ENCODE measurements around the gene ARHGAP18. TPM values are rescaled to one million over a fixed set of nuclear protein-coding genes. Genes with fewer than 3 reads are reported as not detected.

ARHGAP18 gene
- total and polyA plus RNA-seq, 10 of the 15 experiments (the other 5 are each of a cell fraction or from before 2014, with no cell fraction given), result 18.2 to 52.2 (median 31.7) TPM

DNA sequence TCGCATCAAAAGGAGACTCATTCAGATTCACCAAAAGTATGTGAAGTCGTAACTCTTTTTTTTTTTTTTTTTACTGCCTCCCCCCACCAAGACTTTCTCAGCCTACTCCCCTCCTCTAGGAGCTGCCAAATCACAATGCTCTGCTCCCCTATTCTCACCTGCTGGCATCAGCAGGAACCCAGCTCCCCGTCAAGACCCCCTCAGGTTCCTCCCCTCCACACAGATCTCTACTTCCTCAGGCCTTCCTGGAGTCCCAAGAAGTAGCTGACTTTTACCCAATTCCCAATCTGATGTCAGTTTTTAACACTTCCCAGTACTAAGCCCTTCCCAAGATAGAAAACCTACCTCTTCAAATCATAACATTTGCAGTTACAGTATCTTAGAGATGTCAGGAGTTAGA, 39.3 kb downstream of the ARHGAP18 start (continued):
- TF ChIP-seq PML (IDR thresholded peaks at IDR 0.05; ENCODE audit: low read length) (no peak), KDM1A (IDR thresholded peaks at IDR 0.05; ENCODE audit: borderline replicate concordance) (no peak), BCL11A (IDR thresholded peaks at IDR 0.05; ENCODE audit: low read depth, low read length) (no peak)

GRCh38 chr6:129667621-129668020, 42.4 kb downstream of the ARHGAP18 start:
- DNase-seq (ENCODE audit: low read depth, low spot score) (no peak), FAIRE-seq (no peak), ATAC-seq (no peak)
- no peak overlapping the region for H3K4me2 ChIP-seq (ENCODE audit: control insufficient read depth, insufficient read depth)
- H3K27me3 ChIP-seq (replicated peaks in 1 of 2; ENCODE audit: control insufficient read depth in 2 of 2, insufficient read depth in 2 of 2, low read length in 1 of 2), result no peaks in the 10 kb centered on the region
- H4K20me1 ChIP-seq (ENCODE audit: control insufficient read depth, insufficient read depth), result no peaks in the 10 kb centered on the region
- no peak overlapping the region for H3K9ac ChIP-seq (ENCODE audit: control insufficient read depth, insufficient read depth, low read length)
- peaks cover 35% of the 10 kb centered on the region for H3K4me1 ChIP-seq (ENCODE audit: control insufficient read depth, insufficient read depth, low read length)
- BruUV-seq (replicated peaks), result no TSS peak
- in situ Hi-C loops (cut with MboI) (no loop called here), intact Hi-C loops (cut with micrococcal nuclease; ENCODE audit: unreplicated experiment) (no loop called here)
- ChIA-PET SMC1A (ENCODE audit: uncharacterized antibody, unreplicated experiment) (interaction anchor here (0.9 to 22.4 kb wide), 4 partner anchors 18 to 70 kb away, joined by 3 to 434 read pairs (median 4); partner anchors contain the start of gene ARHGAP18), CTCF (interaction anchor here (1.0 kb wide), 1 partner anchor 21 kb away, joined by 3 read pairs; no protein-coding TSS in a partner anchor), POLR2A (no interaction called here), RAD21 (ENCODE audit: unreplicated experiment) (no interaction called here)
- H3K9me3 ChIP-seq (replicated peaks; ENCODE audit: control insufficient read depth, insufficient read depth, low read length), result no peaks in the 10 kb centered on the region
- peaks cover 84% of the 10 kb centered on the region for H3K79me2 ChIP-seq (ENCODE audit: control insufficient read depth, insufficient read depth, low read length)
- no peak overlapping the region for H2AFZ ChIP-seq (ENCODE audit: control insufficient read depth, low read depth, low read length)
- no peak overlapping the region for H3K27ac ChIP-seq (ENCODE audit: control insufficient read depth, insufficient read depth)
- no peaks in the 10 kb centered on the region for H3K36me3 ChIP-seq (ENCODE audit: control insufficient read depth in 2 of 2, insufficient read depth in 2 of 2, low read length in 1 of 2)
- TF ChIP-seq CREB1 (IDR thresholded peaks at IDR 0.05; ENCODE audit: low read depth) (no peak), E2F4 (IDR thresholded peaks at IDR 0.05; ENCODE audit: low read depth, low read length) (no peak), PKNOX1 (IDR thresholded peaks at IDR 0.05) (no peak), SIX5 (IDR thresholded peaks at IDR 0.05; ENCODE audit: low read depth, low read length, severe bottlenecking) (no peak), RAD21 (IDR thresholded peaks at IDR 0.05; ENCODE audit: insufficient read depth, low read depth, low read length) (no peak), HDGF (IDR thresholded peaks at IDR 0.05) (no peak)
- H3K4me3 ChIP-seq, result no peak overlapping the region

Data from GM12878 (cell line).